ENCODE results near the gene ATP5IF1.
A peak's percentile ranks its signal among the peaks of the same experiment; 100 is the strongest.

Gene ATP5IF1

DNA sequence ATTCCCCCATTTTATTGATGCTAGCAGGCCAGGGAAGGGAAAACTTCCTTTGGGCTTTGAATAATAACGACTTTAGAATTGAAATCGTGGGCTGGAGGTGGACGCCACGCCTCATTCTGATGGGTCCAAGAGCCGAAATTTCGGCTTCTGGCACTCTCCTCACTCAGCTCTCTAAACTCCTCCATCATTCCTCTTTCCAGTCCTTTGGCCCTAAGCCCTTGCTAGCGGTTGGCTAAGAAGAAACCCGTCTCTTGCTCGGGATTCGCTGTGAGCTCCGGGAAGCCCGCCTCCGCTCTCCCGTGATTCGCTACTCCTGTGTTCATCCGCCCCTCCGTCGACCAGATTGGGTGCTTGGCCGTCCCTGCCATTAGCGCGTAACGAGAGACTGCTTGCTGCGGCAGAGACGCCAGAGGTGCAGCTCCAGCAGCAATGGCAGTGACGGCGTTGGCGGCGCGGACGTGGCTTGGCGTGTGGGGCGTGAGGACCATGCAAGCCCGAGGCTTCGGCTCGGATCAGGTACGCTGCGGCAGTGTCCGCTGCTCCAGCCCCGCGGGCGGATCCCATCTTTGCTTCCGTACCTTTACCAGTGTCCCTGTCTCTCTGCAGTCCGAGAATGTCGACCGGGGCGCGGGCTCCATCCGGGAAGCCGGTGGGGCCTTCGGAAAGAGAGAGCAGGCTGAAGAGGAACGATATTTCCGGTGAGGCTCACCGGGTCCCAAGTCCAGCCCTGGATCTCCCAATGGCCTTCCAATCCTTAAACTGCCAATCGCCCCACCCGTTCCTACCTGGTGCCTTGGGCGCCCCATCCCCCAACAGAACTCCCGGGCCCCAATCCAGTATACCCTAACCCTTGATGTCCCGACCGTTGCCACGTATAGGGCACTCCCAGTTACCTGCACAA is at the start of gene ATP5IF1:
Gene ATP5IF1, plus strand, starts transcription at position 370 of the 901 bp plus-strand sequence. Its CDS starts 60 bp downstream, at position 430.
- Mint-ChIP-seq H3K36me3 (peaks cover 4% of the 10 kb centered on the region), H3K4me1 (peaks cover 25% of the 10 kb centered on the region), H3K27ac (no peak within 1 kb of the TSS), H3K4me3 (no peak within 1 kb of the TSS), H3K27me3 (no peaks in the 10 kb centered on the region), H3K9me3 (no peaks in the 10 kb centered on the region)

DNA sequence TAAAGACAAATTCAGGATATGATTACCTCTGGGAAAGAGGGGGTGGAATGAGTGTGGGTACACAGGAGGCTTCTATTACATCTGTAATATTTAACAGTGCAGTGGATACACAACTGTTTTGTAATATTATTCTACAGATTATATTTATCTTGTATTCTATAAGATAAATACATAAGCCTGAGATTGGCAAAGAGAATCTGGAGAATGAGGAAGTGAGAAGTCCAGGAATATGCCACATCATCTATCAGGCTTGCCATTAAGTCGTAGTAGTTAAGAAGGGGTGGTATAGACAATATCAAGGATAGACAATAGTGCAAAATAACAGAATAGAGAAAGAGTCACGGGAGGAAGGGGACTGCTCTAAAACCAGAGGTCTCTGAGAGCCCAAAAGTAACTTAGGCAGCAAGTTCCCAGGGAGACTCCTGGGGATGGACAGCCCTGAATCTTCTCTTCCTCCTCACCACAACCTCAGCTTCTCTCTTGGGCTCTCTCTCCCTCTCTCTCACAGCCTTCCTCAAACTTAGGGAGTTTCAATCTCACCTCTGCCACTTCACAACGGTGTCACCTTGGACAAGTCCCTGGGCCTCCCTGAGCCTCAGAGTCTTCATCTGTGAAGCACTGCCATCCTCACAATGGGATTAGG is 45.5 kb upstream of the ATP5IF1 start:
- Mint-ChIP-seq H3K36me3 (peaks cover 4% of the 10 kb centered on the region), H3K4me1 (no peaks in the 10 kb centered on the region), H3K27me3 (no peaks in the 10 kb centered on the region), H3K27ac (no peak overlapping the region), H3K9me3 (no peaks in the 10 kb centered on the region), H3K4me3 (no peak overlapping the region)

- H3K36me3 Mint-ChIP-seq = peaks cover 4% of the 10 kb centered on the region
- H3K27ac Mint-ChIP-seq = no peak overlapping the region
- H3K9me3 Mint-ChIP-seq = no peaks in the 10 kb centered on the region
- H3K4me3 Mint-ChIP-seq = no peak overlapping the region
- no peaks in the 10 kb centered on the region for H3K27me3 Mint-ChIP-seq
- no peaks in the 10 kb centered on the region for H3K4me1 Mint-ChIP-seq
Observed at GRCh38 chr1:28190996-28191645, 44.8 kb upstream of the ATP5IF1 start.

- peaks cover 17% of the 10 kb centered on the region for H3K36me3 Mint-ChIP-seq
- H3K4me3 Mint-ChIP-seq = no peak overlapping the region
- no peaks in the 10 kb centered on the region for H3K27me3 Mint-ChIP-seq
- H3K27ac Mint-ChIP-seq = no peak overlapping the region
- peaks cover 19% of the 10 kb centered on the region for H3K4me1 Mint-ChIP-seq
- no peaks in the 10 kb centered on the region for H3K9me3 Mint-ChIP-seq
Observed at GRCh38 chr1:28193701-28194161, 42.2 kb upstream of the ATP5IF1 start.

DNA sequence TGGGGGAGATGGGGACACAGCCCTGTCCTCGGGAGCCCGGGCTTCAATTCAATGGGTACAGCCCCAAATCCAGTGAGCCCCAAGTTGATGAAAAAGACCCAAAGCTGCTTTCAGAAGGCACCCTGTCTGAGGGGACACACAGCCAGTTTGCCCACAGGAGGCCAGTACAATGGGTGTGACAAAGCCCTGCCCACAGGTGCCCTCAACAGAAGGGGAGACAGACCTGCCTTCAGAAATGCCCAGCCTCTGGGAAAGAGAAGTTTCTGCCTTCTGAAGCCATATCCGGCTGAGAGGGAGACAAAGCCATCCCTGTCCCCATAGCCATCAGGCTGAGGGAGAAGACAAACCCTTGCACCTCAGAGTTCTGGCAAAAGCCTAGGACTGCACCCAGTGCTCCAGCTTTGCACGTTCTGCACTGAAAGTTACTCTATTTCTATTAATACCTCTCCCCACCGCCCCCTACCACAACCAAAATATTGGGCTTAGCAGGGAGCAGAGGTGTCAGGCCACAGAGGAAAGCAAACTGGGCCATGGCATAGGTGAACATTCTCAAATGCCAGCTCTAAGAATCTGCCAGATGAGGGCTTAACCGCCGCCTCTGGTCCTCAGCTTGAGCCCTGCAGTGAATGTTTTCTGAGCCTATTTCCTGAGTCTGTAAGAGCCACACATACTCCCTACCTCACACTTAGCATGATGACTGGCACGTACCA is 41.4 kb upstream of the ATP5IF1 start:
- peaks cover 4% of the 10 kb centered on the region for H3K9me3 Mint-ChIP-seq
- H3K4me1 Mint-ChIP-seq = peaks cover 27% of the 10 kb centered on the region
- no peak overlapping the region for H3K27ac Mint-ChIP-seq
- H3K4me3 Mint-ChIP-seq = no peak overlapping the region
- H3K27me3 Mint-ChIP-seq = no peaks in the 10 kb centered on the region
- H3K36me3 Mint-ChIP-seq = peaks cover 23% of the 10 kb centered on the region

DNA sequence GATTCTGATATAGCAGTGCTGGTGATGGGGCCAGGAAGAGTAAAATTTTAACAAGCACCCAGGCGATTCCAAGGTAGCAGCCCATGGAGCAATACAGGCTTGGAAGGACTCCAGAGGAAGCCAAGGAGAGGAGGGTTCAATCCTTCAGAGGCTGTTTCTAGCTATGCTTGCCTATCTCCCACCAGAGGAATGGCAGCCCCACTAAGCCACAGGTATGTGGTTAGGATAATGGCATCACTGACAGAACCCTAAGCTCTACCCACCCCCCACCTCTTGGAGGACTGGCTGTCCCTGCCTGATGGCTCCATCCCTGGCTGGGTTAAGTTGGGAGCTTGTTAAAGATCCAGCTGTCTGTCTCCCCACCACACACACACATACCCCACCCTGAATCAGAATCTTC is 40.1 kb upstream of the ATP5IF1 start:
- Mint-ChIP-seq H3K9me3 (peaks cover 5% of the 10 kb centered on the region), H3K27me3 (no peaks in the 10 kb centered on the region), H3K27ac (no peak overlapping the region), H3K4me3 (no peak overlapping the region), H3K4me1 (peaks cover 40% of the 10 kb centered on the region), H3K36me3 (peaks cover 30% of the 10 kb centered on the region)

DNA sequence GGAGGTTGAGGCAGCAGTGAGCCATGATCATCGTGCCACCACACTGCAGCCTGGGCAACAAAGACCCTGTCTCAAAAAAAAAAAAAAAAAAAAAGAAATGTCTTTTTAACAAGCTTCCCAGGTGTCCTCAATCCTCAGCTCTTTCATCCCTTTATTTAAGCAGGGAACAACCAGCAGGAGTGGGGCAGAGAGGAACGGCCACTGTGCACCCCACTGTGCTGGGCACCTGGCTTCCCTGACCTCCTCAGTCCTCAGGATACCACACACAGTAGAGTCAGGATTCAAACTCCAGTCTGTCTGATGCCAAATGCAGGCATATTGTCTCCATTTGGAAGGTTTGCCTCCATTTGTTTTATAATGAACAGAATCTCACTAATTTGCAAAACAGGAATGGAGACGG is 39.6 kb upstream of the ATP5IF1 start:
- Mint-ChIP-seq H3K27ac (no peak overlapping the region), H3K4me3 (no peak overlapping the region), H3K9me3 (peaks cover 5% of the 10 kb centered on the region), H3K36me3 (peaks cover 36% of the 10 kb centered on the region), H3K4me1 (peaks cover 45% of the 10 kb centered on the region), H3K27me3 (no peaks in the 10 kb centered on the region)

- H3K27me3 Mint-ChIP-seq = no peaks in the 10 kb centered on the region
- H3K27ac Mint-ChIP-seq = no peak overlapping the region
- peaks cover 36% of the 10 kb centered on the region for H3K36me3 Mint-ChIP-seq
Observed at GRCh38 chr1:28197682-28198415, 38.1 kb upstream of the ATP5IF1 start.

DNA sequence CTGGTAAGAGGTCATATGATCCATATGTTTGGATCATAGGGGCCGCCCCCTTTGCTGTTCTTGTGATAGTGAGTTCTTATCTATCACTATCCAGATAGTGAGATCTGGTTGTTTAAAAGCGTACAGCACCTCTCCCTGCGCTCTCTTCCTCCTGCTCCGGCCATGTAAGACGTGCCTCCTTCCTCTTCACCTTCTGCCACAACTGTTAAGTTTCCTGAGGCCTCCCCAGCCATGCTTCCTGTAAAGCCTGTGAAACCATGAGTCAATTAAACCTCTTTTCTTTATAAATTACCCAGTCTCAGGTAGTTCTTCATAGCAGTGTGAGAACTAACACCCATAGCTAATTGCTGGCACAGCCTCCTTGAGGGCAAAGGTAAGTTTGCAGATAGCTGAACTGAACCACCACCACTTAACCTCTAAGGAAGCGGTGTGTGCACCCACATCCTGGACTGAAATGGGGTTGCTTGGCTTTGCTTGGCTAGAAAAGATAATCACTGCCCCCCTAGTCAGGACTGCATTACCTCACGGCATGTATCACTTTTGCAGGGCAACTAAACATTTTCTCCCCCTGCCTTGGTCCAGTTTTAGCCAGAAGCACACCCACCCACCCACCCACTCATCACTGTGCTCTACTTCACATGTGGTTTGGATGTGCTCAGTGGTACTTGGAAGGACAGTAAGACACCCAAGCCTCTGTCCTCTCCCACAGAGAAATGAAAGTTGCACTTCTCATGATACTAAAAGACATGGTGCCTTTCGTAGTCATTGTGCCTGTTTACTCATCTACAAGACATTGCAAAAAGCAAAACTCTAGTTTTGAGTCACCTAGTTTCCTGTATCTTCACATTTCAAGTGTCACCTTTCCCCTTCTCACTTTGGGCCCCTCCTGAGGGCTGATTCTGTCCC is 36.3 kb upstream of the ATP5IF1 start:
- peaks cover 5% of the 10 kb centered on the region for H3K9me3 Mint-ChIP-seq
- H3K27me3 Mint-ChIP-seq = no peaks in the 10 kb centered on the region
- H3K27ac Mint-ChIP-seq = peak overlapping the region; percentile 96
- H3K36me3 Mint-ChIP-seq = peaks cover 41% of the 10 kb centered on the region
- H3K4me1 Mint-ChIP-seq = peaks cover 46% of the 10 kb centered on the region
- H3K4me3 Mint-ChIP-seq = peak overlapping the region; percentile 75

More at GRCh38 chr1:28197682-28198415, 38.1 kb upstream of the ATP5IF1 start:
- Mint-ChIP-seq H3K4me3 (no peak overlapping the region), H3K4me1 (peaks cover 46% of the 10 kb centered on the region), H3K9me3 (peaks cover 5% of the 10 kb centered on the region)

- Mint-ChIP-seq H3K4me3 (peak overlapping the region; percentile 53), H3K36me3 (peaks cover 42% of the 10 kb centered on the region), H3K27ac (peak overlapping the region; percentile 63), H3K4me1 (peaks cover 46% of the 10 kb centered on the region), H3K27me3 (no peaks in the 10 kb centered on the region), H3K9me3 (peaks cover 5% of the 10 kb centered on the region)
Observed at GRCh38 chr1:28200234-28200873, 35.6 kb upstream of the ATP5IF1 start.

DNA sequence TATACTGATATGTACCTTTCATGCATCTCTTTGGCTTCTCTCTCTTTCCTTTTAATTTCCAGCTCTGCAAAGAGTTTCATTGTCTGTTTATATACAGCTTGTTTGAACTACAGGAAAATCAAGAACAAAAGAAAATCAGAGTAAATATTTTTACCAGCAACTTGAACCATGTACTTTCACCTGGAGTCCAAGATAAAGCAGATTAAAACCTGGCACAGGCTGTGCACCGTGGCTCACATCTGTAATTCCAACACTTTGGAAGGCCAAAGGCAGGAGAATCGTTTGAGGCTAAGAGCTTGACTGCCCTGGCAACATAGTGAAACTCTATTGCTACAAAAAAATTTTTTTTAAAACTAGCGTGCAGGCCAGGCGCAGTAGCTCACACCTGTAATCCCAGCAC is 30.7 kb upstream of the ATP5IF1 start:
- Mint-ChIP-seq H3K9me3 (no peaks in the 10 kb centered on the region), H3K4me1 (peaks cover 19% of the 10 kb centered on the region), H3K4me3 (no peak overlapping the region), H3K27me3 (no peaks in the 10 kb centered on the region), H3K27ac (no peak overlapping the region), H3K36me3 (peaks cover 20% of the 10 kb centered on the region)

DNA sequence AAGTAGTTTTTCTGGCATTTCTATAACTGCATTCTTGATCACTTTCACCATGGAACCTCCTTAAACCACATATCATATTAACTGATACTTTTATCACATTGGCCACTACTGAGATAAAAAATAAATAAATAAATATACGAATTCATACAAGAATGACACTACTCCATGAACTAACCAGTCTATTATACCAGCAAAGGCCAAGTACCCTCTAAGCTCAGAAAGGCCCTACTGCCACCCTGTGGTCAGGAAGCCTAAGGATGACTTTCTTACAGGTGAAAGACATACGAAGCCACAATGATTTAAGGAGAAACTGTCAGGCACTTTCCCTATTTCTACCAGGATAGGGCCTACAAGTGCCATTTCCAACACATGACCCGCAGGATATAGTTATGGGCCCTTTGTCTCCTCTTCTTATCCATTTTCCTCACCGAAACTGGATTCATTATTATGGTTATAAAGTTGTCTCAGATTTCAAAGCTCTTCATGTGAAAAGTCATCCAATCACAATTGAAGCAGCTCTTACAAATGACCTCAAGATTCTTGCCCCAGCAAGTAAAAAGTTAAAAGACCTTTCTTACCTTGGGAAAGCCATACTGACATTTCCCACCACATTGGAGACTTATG is 27.0 kb upstream of the ATP5IF1 start:
- Mint-ChIP-seq H3K4me1 (peaks cover 11% of the 10 kb centered on the region), H3K9me3 (no peaks in the 10 kb centered on the region), H3K27ac (no peak overlapping the region), H3K36me3 (peaks cover 5% of the 10 kb centered on the region), H3K27me3 (no peaks in the 10 kb centered on the region), H3K4me3 (no peak overlapping the region)

- H3K27ac Mint-ChIP-seq = no peak overlapping the region
- H3K36me3 Mint-ChIP-seq = peaks cover 4% of the 10 kb centered on the region
- H3K4me3 Mint-ChIP-seq = no peak overlapping the region
- no peaks in the 10 kb centered on the region for H3K9me3 Mint-ChIP-seq
- no peaks in the 10 kb centered on the region for H3K27me3 Mint-ChIP-seq
- H3K4me1 Mint-ChIP-seq = peaks cover 11% of the 10 kb centered on the region
Observed at GRCh38 chr1:28209700-28210099, 26.2 kb upstream of the ATP5IF1 start.

Data from activated naive CD4-positive, alpha-beta T cell treated with anti-CD3 and anti-CD28 coated beads, Interleukin-2, amount 50 U/mL, for 24 hours (primary cell).